Left ventricle myocardium inferior (tissue), 1 donor: ENCODE measurements around the gene ANXA6. TPM values are rescaled to one million over a fixed set of nuclear protein-coding genes. Genes with fewer than 3 reads are reported as not detected.

Experiments used
- DNase-seq: peaks from one replicate; pipeline ENCODE4 v3.0.0-alpha.2; 2020
- H3K27ac ChIP-seq: fragments of 200-600 bp; replicated peaks from 2 replicates; pipeline ENCODE4 v1.8.0; 2021
- H3K27me3 ChIP-seq: fragments of 200-600 bp; 2 replicates; pipeline ENCODE4 v1.8.0; 2021; ENCODE audit warnings: low read depth
- H3K36me3 ChIP-seq: fragments of 200-600 bp; 2 replicates; pipeline ENCODE4 v1.8.0; 2021
- H3K4me1 ChIP-seq: fragments of 200-600 bp; 2 replicates; pipeline ENCODE4 v1.8.0; 2021
- H3K4me3 ChIP-seq: fragments of 200-600 bp; 2 replicates; pipeline ENCODE4 v1.8.0; 2021; ENCODE audit warnings: mild to moderate bottlenecking, moderate library complexity
- H3K9me3 ChIP-seq: fragments of 200-600 bp; replicated peaks from 2 replicates; pipeline ENCODE4 v1.8.0; 2021
- intact Hi-C: fragments of 100-400 bp; cut with micrococcal nuclease; formaldehyde crosslinking; loops from one replicate; pipeline ENCODE4 v1.11.0; 2022
- total RNA-seq: library from RNA; stranded (reverse); fragmentation: NEBNext Ultra II Directional; extraction: Animal tissue kit (Norgen Biotek cat#: 25700); gene quantifications from one replicate; pipeline ENCODE4 v1.2.1, GENCODE V29; 2021
- TF ChIP-seq, protein P1 (sequence below): fragments of 200-600 bp; IDR thresholded peaks from 2 replicates; pipeline ENCODE4 v1.8.0; 2021; ENCODE audit warnings: antibody characterized with exemption, mild to moderate bottlenecking, borderline replicate concordance
- donor health status: DM: no; HTN: yes; CAD: no; lungs with severe emphysema.

The ANXA6 gene
- total RNA-seq, 1 donor from 2014 or later: 195 TPM

DNA sequence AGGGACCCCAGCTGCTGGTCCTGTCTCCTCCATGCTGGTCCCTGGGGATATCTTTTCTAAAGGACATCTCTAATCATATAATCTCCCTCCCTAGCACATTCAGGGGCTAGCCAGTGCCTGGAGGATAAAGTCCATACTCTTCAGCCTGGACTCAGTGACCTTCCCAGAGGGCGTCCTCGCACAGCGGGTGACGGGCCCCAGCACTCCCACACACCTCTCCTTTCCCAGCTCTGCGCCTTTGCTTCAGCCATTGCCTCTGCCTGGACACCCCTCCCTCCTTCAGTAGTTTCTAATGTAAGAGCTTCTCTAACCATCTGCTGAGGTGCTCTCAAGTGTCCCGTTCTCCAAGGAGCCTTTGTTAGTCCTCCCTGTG lies 61.6 kb downstream of the ANXA6 start:
- H3K4me3 ChIP-seq: no peak overlapping the region
- TF ChIP-seq, protein P1, sequence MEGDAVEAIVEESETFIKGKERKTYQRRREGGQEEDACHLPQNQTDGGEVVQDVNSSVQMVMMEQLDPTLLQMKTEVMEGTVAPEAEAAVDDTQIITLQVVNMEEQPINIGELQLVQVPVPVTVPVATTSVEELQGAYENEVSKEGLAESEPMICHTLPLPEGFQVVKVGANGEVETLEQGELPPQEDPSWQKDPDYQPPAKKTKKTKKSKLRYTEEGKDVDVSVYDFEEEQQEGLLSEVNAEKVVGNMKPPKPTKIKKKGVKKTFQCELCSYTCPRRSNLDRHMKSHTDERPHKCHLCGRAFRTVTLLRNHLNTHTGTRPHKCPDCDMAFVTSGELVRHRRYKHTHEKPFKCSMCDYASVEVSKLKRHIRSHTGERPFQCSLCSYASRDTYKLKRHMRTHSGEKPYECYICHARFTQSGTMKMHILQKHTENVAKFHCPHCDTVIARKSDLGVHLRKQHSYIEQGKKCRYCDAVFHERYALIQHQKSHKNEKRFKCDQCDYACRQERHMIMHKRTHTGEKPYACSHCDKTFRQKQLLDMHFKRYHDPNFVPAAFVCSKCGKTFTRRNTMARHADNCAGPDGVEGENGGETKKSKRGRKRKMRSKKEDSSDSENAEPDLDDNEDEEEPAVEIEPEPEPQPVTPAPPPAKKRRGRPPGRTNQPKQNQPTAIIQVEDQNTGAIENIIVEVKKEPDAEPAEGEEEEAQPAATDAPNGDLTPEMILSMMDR: no peak
- intact Hi-C loops: no loop called here
- peaks cover under 1% of the 10 kb centered on the region for H3K36me3 ChIP-seq
- no peaks in the 10 kb centered on the region for H3K9me3 ChIP-seq
- no peaks in the 10 kb centered on the region for H3K27me3 ChIP-seq
- peak overlapping the region; percentile 73 for H3K27ac ChIP-seq
- no peak for DNase-seq
- H3K4me1 ChIP-seq: peaks cover 55% of the 10 kb centered on the region

DNA sequence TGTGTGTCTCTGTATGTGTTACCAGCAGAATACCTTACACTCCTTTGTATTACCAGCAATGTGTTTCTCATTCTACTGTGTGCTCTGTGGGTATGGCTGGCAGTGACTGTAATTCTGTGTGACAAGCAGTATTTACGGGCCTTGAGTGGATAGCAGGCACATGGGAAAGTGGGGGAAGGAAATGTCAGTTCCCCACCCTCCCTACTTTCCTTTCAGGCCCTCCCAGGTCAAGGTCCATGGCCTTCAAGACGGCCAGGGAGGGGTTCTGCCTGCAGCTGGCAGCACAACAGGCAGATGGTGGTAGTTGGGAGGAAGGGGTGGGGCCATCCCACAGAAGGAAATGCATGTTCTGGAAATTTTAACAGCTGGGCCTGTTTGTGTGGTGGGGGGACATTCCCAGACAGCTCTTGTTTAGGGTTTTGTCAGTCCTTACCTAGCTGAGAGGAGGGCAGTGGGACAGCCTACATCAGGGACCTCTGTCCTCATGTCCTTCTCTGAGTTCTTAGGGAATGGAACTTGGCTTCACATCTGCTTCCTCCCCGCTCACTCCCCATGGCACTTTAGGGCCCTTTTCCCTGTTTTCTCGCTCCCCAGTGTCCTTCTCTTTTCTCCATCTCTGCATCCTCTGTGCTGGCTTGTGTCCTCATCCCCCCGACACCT lies 62.1 kb downstream of the ANXA6 start:
- intact Hi-C loops: no loop called here
- TF ChIP-seq, protein P1: no peak
- Histone ChIP-seq H3K4me1 (peaks cover 50% of the 10 kb centered on the region), H3K36me3 (no peaks in the 10 kb centered on the region), H3K27ac (peak overlapping the region; percentile 73), H3K9me3 (no peaks in the 10 kb centered on the region), H3K27me3 (no peaks in the 10 kb centered on the region), H3K4me3 (no peak overlapping the region)
- DNase-seq: peak; percentile 61

DNA sequence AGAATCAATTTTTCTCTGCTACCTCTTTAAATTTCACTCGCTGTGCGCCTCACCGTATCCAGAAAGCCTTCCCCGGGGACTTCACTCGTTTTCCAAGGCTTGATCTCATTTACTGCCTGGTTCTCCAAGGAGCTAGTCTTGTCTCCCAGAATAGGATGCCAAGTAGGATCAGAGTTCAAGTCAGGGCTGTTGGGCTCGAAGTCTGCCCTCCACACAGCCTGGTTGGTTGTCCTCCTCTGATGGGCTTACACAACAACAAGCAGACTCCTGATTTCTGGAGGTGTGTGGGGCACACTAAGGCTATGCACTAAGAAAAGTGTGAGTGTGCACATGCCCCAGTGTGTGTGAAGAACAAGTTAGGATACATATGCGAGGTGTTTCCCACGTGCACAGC lies 62.7 kb downstream of the ANXA6 start:
- Histone ChIP-seq H3K9me3 (no peaks in the 10 kb centered on the region), H3K4me3 (no peak overlapping the region), H3K4me1 (peaks cover 47% of the 10 kb centered on the region), H3K27ac (peak overlapping the region; percentile 73), H3K27me3 (no peaks in the 10 kb centered on the region), H3K36me3 (no peaks in the 10 kb centered on the region)
- DNase-seq: no peak
- TF ChIP-seq, protein P1: no peak
- intact Hi-C loops: no loop called here

DNA sequence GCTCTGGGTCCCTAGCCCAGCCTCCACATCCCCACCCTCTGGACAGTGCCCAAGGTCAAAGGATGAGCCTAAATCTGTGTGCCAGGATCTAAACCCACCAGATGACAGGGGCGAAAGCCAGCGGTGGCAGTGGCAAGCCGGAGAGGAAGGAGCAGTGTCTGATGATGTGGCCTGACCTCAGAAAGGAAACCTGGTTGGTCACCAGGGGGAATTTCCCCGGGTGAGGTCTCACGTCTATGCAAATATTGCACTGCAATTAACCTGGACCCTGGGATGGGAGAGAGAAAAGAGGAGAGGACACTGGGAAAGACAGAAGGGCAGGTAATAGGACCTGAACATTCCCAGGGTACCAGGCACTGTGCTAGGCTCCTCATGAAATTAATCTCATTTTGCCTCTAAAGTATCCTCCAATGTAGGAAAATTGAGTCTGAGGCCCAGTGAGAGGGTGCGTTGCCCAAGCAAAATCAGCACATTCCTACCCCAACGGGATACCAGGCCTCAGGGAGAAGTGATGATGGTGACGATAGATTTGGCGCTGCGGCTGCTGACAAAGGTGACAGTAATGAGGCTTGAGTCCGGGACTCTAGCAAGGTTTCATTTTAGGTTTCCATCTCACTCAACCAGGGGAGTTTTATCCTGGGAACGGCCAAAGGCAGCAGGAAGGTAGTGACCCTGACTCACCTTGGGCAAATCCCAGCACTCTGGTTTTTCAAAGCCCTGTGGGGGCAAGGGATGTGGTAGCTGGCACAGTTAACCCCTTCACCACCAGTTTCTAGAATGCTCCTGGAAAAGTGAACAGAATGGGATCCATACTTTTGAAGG lies 63.3 kb downstream of the ANXA6 start:
- no peaks in the 10 kb centered on the region for H3K27me3 ChIP-seq
- no peak for DNase-seq
- intact Hi-C loops: no loop called here
- H3K36me3 ChIP-seq: no peaks in the 10 kb centered on the region
- H3K4me3 ChIP-seq: no peak overlapping the region
- peaks cover 52% of the 10 kb centered on the region for H3K4me1 ChIP-seq
- peak overlapping the region; percentile 73 for H3K27ac ChIP-seq
- TF ChIP-seq, protein P1: no peak
- no peaks in the 10 kb centered on the region for H3K9me3 ChIP-seq

DNA sequence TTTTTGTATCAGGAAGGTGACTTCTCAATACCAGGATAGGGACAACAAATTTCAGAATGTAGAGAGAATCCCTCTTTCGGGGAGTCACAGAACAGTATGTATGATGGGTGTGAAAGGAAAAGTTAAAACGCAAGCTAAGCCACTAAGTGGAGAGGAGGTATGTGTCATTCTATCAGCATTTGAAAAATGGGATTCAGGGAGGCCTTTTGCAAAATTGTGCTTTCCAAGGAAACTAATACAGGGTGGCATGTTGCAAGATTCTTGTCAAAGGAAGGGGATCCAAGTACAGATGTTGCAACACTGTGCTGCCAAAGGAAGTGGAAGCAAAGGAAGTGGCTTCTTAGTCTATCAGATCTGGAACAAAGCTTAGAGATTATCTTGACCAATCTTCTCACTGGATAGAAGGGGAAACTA lies 64.1 kb downstream of the ANXA6 start:
- Histone ChIP-seq H3K9me3 (no peaks in the 10 kb centered on the region), H3K4me1 (peaks cover 55% of the 10 kb centered on the region), H3K27ac (peak overlapping the region; percentile 73), H3K4me3 (no peak overlapping the region), H3K36me3 (no peaks in the 10 kb centered on the region), H3K27me3 (no peaks in the 10 kb centered on the region)
- no peak for DNase-seq
- intact Hi-C loops: no loop called here
- TF ChIP-seq, protein P1: no peak
